PC-9 (cell line): ENCODE results near the gene CEP112.

Source experiments
- CTCF ChIP-seq: fragments of 200-600 bp; sonication (generic); conservative IDR thresholded peaks from 2 replicates; pipeline ENCODE4 v1.6.1; 2017; ENCODE audit warnings: mixed run types, antibody characterized with exemption, mild to moderate bottlenecking, moderate library complexity
- EZH2 ChIP-seq: fragments of 200-600 bp; sonication (generic); IDR thresholded peaks from 2 replicates; pipeline ENCODE4 v1.8.0; 2017; ENCODE audit warnings: antibody characterized with exemption, low read depth

- TF ChIP-seq CTCF (no peak), EZH2 (no peak)
Measured at GRCh38 chr17:65595071-65595656, 596.8 kb downstream of the CEP112 start.
